Measurements from ENCODE around the gene DIAPH2.
"Not testable (repeated sequence)": the region's sequence is repeated elsewhere in the genome, so short reads cannot be mapped to it uniquely, and the experiment has no call there.

The DIAPH2 gene

GRCh38 chrX:96719161-96719875 is 34.7 kb downstream of the DIAPH2 start:
- no peak for DNase-seq

- DNase-seq = no peak
These were observed 36.7 kb downstream of the DIAPH2 start for GRCh38 chrX:96721354-96721753.

GRCh38 chrX:96722781-96723180 is 38.1 kb downstream of the DIAPH2 start:
- no peak for DNase-seq

GRCh38 chrX:96729053-96729452 is 44.4 kb downstream of the DIAPH2 start:
- no peak for DNase-seq

GRCh38 chrX:96729868-96730643 is 45.4 kb downstream of the DIAPH2 start:
- no peak for DNase-seq

- not testable (repeated sequence) for DNase-seq
These were observed 46.4 kb downstream of the DIAPH2 start for GRCh38 chrX:96731000-96731399.

- DNase-seq = no peak
These were observed 58.9 kb downstream of the DIAPH2 start for GRCh38 chrX:96743367-96744073.

GRCh38 chrX:96752781-96753180 is 68.1 kb downstream of the DIAPH2 start:
- DNase-seq = no peak

GRCh38 chrX:96753230-96753629 is 68.6 kb downstream of the DIAPH2 start:
- no peak for DNase-seq

GRCh38 chrX:96756491-96756890 is 71.8 kb downstream of the DIAPH2 start:
- DNase-seq = no peak

- DNase-seq = no peak
These were observed 76.9 kb downstream of the DIAPH2 start for GRCh38 chrX:96761566-96761965.

GRCh38 chrX:96763608-96764007 is 79.0 kb downstream of the DIAPH2 start:
- DNase-seq = no peak

- no peak for DNase-seq
These were observed 80.2 kb downstream of the DIAPH2 start for GRCh38 chrX:96764864-96765263.

GRCh38 chrX:96770315-96770714 is 85.7 kb downstream of the DIAPH2 start:
- DNase-seq = no peak

GRCh38 chrX:96771486-96771885 is 86.8 kb downstream of the DIAPH2 start:
- no peak for DNase-seq

- no peak for DNase-seq
These were observed 89.5 kb downstream of the DIAPH2 start for GRCh38 chrX:96774116-96774515.

- no peak for DNase-seq
These were observed 92.3 kb downstream of the DIAPH2 start for GRCh38 chrX:96776966-96777365.

- DNase-seq = no peak
These were observed 106.9 kb downstream of the DIAPH2 start for GRCh38 chrX:96791559-96791958.

GRCh38 chrX:96792047-96792446 is 107.4 kb downstream of the DIAPH2 start:
- no peak for DNase-seq

- no peak for DNase-seq
These were observed 114.3 kb downstream of the DIAPH2 start for GRCh38 chrX:96798982-96799381.

GRCh38 chrX:96807318-96807717 is 122.7 kb downstream of the DIAPH2 start:
- no peak for DNase-seq

- DNase-seq = no peak
These were observed 136.3 kb downstream of the DIAPH2 start for GRCh38 chrX:96820935-96821334.

GRCh38 chrX:96824166-96824565 is 139.5 kb downstream of the DIAPH2 start:
- no peak for DNase-seq

GRCh38 chrX:96833333-96833732 is 148.7 kb downstream of the DIAPH2 start:
- no peak for DNase-seq
